ENCODE results near the gene MUC2.

The MUC2 gene

DNA sequence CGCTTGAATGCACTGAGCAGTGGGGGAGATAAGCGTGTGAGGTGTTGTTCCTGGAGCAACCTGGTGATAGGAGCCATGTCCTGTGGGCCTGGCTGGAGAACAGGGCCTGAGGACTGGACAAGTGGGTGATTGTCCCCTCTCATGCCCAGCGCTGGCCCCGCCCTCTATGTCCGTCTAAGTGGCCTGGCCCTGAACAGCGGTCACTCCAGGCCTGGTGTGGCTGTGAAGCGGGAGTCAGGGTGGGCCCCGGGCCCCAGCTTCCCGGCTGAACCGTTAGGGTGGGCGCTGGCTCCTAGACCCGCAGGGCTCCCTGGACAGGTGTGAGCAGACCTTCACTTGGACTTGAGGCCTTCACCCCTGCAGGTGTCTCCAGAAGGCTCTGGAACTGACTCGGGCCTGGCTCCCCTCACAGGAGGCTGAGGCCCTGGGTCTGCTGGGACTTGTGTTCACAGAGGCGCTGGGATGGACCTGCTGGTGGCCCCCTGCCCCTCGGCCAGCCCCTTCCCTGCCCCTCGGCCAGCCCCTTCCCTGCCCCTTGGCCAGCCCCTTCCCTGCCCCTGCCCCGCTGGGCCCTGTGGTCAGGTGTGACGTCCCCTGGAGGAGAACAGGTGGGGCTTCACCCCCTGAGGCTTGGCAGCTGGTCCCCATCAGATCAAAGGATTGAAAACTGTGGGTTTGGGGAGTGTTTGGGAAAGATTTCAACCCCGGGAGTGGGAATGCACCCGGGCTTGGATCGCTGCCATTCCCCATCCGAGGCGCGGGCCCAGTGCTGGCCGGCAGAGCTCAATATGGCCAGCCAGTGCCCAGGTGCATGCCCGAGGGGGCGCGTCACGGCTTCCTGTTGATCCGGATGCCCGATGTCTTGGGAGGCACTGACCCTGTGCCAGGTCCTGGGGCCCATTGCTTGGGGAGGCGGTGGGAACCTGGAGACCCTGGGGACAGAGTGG is 34.9 kb upstream of the MUC2 start:
- CTCF ChIA-PET = no interaction called here
- no peak for DNase-seq (ENCODE audit: low read depth, low spot score)
- TF ChIP-seq, protein P1, sequence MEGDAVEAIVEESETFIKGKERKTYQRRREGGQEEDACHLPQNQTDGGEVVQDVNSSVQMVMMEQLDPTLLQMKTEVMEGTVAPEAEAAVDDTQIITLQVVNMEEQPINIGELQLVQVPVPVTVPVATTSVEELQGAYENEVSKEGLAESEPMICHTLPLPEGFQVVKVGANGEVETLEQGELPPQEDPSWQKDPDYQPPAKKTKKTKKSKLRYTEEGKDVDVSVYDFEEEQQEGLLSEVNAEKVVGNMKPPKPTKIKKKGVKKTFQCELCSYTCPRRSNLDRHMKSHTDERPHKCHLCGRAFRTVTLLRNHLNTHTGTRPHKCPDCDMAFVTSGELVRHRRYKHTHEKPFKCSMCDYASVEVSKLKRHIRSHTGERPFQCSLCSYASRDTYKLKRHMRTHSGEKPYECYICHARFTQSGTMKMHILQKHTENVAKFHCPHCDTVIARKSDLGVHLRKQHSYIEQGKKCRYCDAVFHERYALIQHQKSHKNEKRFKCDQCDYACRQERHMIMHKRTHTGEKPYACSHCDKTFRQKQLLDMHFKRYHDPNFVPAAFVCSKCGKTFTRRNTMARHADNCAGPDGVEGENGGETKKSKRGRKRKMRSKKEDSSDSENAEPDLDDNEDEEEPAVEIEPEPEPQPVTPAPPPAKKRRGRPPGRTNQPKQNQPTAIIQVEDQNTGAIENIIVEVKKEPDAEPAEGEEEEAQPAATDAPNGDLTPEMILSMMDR (IDR thresholded peaks at IDR 0.05; ENCODE audit: insufficient read depth, low read length, missing control alignments) = no peak
- POLR2A ChIA-PET = no interaction called here
- H3K4me3 ChIP-seq (ENCODE audit: low read depth, low read length) = no peak overlapping the region

DNA sequence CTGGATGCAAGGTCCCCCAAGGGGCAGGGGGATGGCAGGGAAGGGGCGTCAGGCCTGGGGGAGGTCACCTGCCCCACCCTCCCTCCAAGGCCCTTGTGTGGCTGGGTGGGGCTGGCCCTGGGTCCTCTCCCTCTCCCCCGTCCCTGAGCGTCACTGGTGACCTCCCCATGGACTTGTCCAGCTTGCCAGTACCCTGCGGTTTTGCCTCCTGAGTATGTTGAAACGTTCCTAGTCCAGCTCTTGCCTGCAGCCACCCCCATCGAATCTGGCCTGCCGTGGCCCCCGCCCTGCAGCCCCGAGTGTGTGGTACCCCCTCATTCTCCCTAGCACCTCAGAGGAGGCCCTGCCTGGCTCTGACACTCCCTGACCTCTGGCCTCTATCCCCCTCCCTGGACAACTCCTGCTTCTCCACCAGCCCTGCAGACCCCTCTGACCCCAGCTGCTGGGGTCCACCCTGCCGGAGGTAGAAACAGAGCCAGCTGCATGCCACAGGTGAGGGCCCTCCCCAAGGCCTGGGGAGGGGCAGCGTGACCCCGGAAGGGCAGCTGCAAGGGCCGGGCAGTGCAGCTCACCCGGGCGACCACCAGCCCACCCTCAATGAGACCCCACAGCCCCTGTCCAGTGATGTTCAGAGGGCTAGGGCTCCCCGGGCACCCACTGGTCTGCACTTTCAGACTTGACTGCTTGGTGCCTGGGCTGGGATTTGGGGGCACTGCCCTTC is 34.1 kb upstream of the MUC2 start:
- no peak for DNase-seq (ENCODE audit: low read depth, low spot score)
- TF ChIP-seq, protein P1 (IDR thresholded peaks at IDR 0.05; ENCODE audit: insufficient read depth, low read length, missing control alignments) = no peak
- CTCF ChIA-PET = interaction anchor here (2.2 kb wide), 1 partner anchor 10 kb away, joined by 11 read pairs; no protein-coding TSS in a partner anchor
- H3K4me3 ChIP-seq (ENCODE audit: low read depth, low read length) = no peak overlapping the region
- POLR2A ChIA-PET = no interaction called here

DNA sequence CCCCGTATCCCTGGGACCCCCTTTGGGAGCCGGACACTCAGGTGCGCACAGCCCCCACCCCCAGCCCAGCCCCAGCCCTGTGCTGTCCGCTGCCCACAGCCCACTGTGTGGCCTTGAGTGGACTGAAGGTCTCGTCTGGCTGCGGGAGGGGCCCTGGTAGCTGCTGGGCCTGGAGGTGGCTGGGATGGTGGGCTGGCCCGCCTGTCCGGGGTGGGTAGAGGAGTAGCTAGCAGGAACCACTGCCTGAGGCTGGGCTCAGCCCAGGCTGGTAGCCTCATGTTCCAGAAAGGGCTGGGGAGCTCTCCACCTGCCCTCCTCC is 33.6 kb upstream of the MUC2 start:
- POLR2A ChIA-PET = no interaction called here

DNA sequence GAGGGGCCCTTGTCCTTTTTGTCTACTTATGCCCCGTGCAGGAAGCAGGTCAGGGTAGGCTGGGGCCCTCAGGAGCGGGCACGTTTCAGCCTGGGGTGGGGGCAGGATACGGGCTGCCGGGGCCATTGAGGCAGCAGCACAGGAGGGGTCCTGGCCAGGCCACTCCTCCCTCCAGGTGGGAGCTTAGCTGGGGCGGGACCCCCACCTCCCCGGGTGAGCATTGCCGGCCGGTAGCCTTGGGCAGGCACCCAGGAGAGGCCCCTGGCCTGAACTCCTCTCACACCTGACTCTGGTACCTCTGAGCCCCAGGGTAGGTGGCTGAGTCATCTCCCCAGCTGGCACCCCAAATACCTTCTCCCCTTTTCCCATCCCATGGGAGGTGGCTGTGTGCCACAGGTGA is 33.2 kb upstream of the MUC2 start:
- no peak for DNase-seq (ENCODE audit: low read depth, low spot score)
- POLR2A ChIA-PET = no interaction called here
- no peak overlapping the region for H3K4me3 ChIP-seq (ENCODE audit: low read depth, low read length)
- TF ChIP-seq, protein P1 (IDR thresholded peaks at IDR 0.05; ENCODE audit: insufficient read depth, low read length, missing control alignments) = no peak
- CTCF ChIA-PET = interaction anchor here (2.2 kb wide), 1 partner anchor 9 kb away, joined by 11 read pairs; no protein-coding TSS in a partner anchor

More for the DNA sequence above, 33.6 kb upstream of the MUC2 start:
- CTCF ChIA-PET = interaction anchor here (2.2 kb wide), 1 partner anchor 10 kb away, joined by 11 read pairs; no protein-coding TSS in a partner anchor
- TF ChIP-seq, protein P1 (IDR thresholded peaks at IDR 0.05; ENCODE audit: insufficient read depth, low read length, missing control alignments) = no peak
- H3K4me3 ChIP-seq (ENCODE audit: low read depth, low read length) = no peak overlapping the region
- no peak for DNase-seq (ENCODE audit: low read depth, low spot score)

DNA sequence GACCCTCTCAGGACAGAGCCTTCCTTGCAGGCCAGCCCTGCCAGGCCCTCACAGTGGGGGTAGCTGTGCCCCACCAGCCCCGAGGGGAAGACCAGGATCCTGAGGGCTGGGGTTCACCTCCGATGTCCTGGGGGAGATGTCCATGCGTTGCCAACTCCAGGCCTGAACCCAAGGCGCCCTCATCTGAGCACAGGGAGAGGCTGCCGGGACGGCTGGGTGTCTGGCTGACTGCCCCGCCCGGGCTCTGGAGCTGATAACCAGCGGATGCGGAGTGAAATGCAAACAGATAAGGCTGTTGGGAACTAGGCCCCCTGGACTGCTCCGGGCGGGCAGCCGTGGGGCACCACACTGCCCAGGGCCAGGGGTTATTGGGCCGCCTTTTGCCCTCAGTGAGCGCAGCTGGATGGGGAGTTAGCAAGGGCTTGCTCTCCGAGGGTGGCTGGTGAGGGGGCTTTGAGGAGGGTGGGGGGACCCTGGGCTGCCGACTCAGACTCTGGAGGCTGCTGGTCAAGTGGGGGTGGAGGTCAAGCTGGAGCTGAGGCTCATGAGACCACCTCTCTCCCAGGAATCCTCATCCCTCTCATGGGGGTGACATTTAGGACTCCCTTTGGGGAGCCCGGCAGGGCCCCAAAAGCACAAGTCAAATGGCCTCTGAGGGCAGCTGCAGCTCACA is 32.6 kb upstream of the MUC2 start:
- POLR2A ChIA-PET = no interaction called here

More for the DNA sequence above, 32.6 kb upstream of the MUC2 start:
- H3K4me3 ChIP-seq (ENCODE audit: low read depth, low read length) = no peak overlapping the region
- TF ChIP-seq, protein P1 (IDR thresholded peaks at IDR 0.05; ENCODE audit: insufficient read depth, low read length, missing control alignments) = no peak
- DNase-seq (ENCODE audit: low read depth, low spot score) = no peak
- CTCF ChIA-PET = interaction anchor here (2.2 kb wide), 1 partner anchor 9 kb away, joined by 11 read pairs; no protein-coding TSS in a partner anchor

Measured in AG04449 (cell line).